ENCODE results near the gene PNCK.

- TF ChIP-seq, protein P1, sequence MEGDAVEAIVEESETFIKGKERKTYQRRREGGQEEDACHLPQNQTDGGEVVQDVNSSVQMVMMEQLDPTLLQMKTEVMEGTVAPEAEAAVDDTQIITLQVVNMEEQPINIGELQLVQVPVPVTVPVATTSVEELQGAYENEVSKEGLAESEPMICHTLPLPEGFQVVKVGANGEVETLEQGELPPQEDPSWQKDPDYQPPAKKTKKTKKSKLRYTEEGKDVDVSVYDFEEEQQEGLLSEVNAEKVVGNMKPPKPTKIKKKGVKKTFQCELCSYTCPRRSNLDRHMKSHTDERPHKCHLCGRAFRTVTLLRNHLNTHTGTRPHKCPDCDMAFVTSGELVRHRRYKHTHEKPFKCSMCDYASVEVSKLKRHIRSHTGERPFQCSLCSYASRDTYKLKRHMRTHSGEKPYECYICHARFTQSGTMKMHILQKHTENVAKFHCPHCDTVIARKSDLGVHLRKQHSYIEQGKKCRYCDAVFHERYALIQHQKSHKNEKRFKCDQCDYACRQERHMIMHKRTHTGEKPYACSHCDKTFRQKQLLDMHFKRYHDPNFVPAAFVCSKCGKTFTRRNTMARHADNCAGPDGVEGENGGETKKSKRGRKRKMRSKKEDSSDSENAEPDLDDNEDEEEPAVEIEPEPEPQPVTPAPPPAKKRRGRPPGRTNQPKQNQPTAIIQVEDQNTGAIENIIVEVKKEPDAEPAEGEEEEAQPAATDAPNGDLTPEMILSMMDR (IDR thresholded peaks at IDR 0.05): no peak
- TF ChIP-seq SIN3A (IDR thresholded peaks at IDR 0.05; ENCODE audit: borderline replicate concordance, insufficient read depth, low read depth, low read length) (no peak), POLR2AphosphoS5 (IDR thresholded peaks at IDR 0.05; ENCODE audit: low read depth, low read length) (no peak)
Measured at GRCh38 chrX:153624196-153625091, 49.2 kb downstream of the PNCK start.
